ENCODE results near the gene BMP8B. TPM values are rescaled to one million over a fixed set of nuclear protein-coding genes. Genes with fewer than 3 reads are reported as not detected.

BMP8B gene
- total RNA-seq, 2 donors from 2014 or later = 0.22 to 0.63 TPM

DNA sequence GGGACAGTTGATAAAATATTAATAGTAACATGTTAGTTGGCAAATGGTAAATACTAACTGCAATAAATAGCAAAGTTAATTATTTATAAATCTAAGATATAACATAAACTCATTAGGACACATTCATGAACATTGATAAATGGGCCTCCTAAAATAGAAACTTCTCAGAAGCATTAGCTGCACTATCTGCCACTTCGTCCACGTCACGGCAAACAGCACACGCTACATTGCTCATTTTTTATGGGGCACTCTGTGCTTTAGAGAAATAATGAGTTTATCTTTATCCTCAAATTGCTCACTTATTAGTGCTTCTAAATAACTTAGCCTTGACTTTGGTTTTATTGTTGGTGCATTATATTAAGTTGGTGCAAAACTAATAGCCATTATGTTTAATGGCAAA is 81.2 kb downstream of the BMP8B start:
- H3K4me1 ChIP-seq = no peaks in the 10 kb centered on the region
- TF ChIP-seq, protein P1, sequence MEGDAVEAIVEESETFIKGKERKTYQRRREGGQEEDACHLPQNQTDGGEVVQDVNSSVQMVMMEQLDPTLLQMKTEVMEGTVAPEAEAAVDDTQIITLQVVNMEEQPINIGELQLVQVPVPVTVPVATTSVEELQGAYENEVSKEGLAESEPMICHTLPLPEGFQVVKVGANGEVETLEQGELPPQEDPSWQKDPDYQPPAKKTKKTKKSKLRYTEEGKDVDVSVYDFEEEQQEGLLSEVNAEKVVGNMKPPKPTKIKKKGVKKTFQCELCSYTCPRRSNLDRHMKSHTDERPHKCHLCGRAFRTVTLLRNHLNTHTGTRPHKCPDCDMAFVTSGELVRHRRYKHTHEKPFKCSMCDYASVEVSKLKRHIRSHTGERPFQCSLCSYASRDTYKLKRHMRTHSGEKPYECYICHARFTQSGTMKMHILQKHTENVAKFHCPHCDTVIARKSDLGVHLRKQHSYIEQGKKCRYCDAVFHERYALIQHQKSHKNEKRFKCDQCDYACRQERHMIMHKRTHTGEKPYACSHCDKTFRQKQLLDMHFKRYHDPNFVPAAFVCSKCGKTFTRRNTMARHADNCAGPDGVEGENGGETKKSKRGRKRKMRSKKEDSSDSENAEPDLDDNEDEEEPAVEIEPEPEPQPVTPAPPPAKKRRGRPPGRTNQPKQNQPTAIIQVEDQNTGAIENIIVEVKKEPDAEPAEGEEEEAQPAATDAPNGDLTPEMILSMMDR (IDR thresholded peaks at IDR 0.05) = no peak
- DNase-seq (ENCODE audit: low spot score) = no peak
- no peak overlapping the region for H3K4me3 ChIP-seq
- no peaks in the 10 kb centered on the region for H3K27me3 ChIP-seq
- H3K36me3 ChIP-seq = no peaks in the 10 kb centered on the region
- no peak overlapping the region for H3K27ac ChIP-seq
- H3K9me3 ChIP-seq = no peaks in the 10 kb centered on the region

Other genes starting within 250 kb of the BMP8B start
- gene PABPC4, start 212.1 kb downstream of the BMP8B start, total RNA-seq = 100 to 1,000 TPM; 199 to 219 TPM
- 10 to 100 TPM; 28.1 to 35.4 TPM for gene HEYL, start 149.2 kb downstream of the BMP8B start, total RNA-seq
- gene NT5C1A, start 116.8 kb downstream of the BMP8B start, total RNA-seq = 10 to 100 TPM in 1 of 2 donors, 1 to 10 TPM in 1; 4.6 to 24.6 TPM
- gene HPCAL4, start 97.4 kb downstream of the BMP8B start, total RNA-seq = 1 to 10 TPM; 1.3 to 2.8 TPM
- 10 to 100 TPM; 22.6 to 23.4 TPM for gene PPIE, start 50.0 kb downstream of the BMP8B start, total RNA-seq
- gene OXCT2, start 17.5 kb downstream of the BMP8B start, total RNA-seq = 1 to 10 TPM; 3.6 to 4.9 TPM
- gene TRIT1, start 94.6 kb upstream of the BMP8B start, total RNA-seq = 10 to 100 TPM; 12.8 to 21.8 TPM
- gene MYCL, start 113.1 kb upstream of the BMP8B start, total RNA-seq = 1 to 10 TPM in 1 of 2 donors, under 1 TPM in 1; 0.70 to 1.3 TPM
- 1 to 10 TPM; 2.6 to 5.1 TPM for gene MFSD2A, start 166.3 kb upstream of the BMP8B start, total RNA-seq

Measured in right atrium auricular region (tissue), 2 donors.